Thoracic aorta (tissue), 2 donors: ENCODE data around the gene GYG2. TPM values are rescaled to one million over a fixed set of nuclear protein-coding genes. Genes with fewer than 3 reads are reported as not detected.
"Not testable (repeated sequence)": the region's sequence is repeated elsewhere in the genome, so short reads cannot be mapped to it uniquely, and the experiment has no call there.

Experiments used
- ATAC-seq: fragments of 150-250 bp; one replicate; pipeline ENCODE4 v1.8.0; 2017; ENCODE audit warnings: low read depth; ENCODE audit not compliant: insufficient number of reproducible peaks, low FRiP score
- DNase-seq: peaks from one replicate; pipeline ENCODE4 v3.0.0-alpha.2; 2020; ENCODE audit warnings: low spot score
- H3K27ac ChIP-seq, 2 donors: fragments of 200-600 bp; sonication (generic); 1 replicate in 1 of 2; 2 replicates in 1 of 2; pipeline ENCODE4 v1.5.1; 2016; ENCODE audit warnings: mild to moderate bottlenecking in 2 of 2, moderate library complexity in 2 of 2
- H3K27me3 ChIP-seq: fragments of 200-600 bp; sonication (generic); replicated peaks from 2 replicates; pipeline ENCODE4 v1.6.0; 2016; ENCODE audit warnings: mild to moderate bottlenecking; ENCODE audit not compliant: insufficient read depth
- H3K36me3 ChIP-seq: fragments of 200-600 bp; sonication (generic); one replicate; pipeline ENCODE4 v1.5.1; 2016
- H3K4me1 ChIP-seq, 2 donors: fragments of 200-600 bp; sonication (generic); 1 replicate in 1 of 2; 2 replicates in 1 of 2; pipeline versions ENCODE4 v1.5.1 to v1.6.0; 2016; ENCODE audit warnings: low read depth in 2 of 2, mild to moderate bottlenecking in 1 of 2; ENCODE audit not compliant: control insufficient read depth in 1 of 2
- H3K4me3 ChIP-seq: fragments of 200-600 bp; sonication (generic); 2 replicates; pipeline ENCODE4 v1.5.1; 2016; ENCODE audit warnings: mild to moderate bottlenecking
- H3K9me3 ChIP-seq: fragments of 200-600 bp; sonication (generic); 2 replicates; pipeline ENCODE4 v1.5.1; 2016
- total RNA-seq, 2 donors: library from RNA; depleted of rRNA; stranded (reverse); fragments of >200 nt; gene quantifications; one replicate each; pipeline versions ENCODE4 v1.1.0 to v1.2.3, GENCODE V29; 2016
- TF ChIP-seq, protein P1 (sequence below): fragments of 200-600 bp; sonication (generic); IDR thresholded peaks from one replicate; pipeline ENCODE4 v1.5.1; 2019; ENCODE audit warnings: antibody characterized with exemption

GYG2 gene
- total RNA-seq, 2 donors from 2014 or later = 0.41 to 1.5 TPM

GRCh38 chrX:2913118-2913517 lies 84.4 kb downstream of the GYG2 start:
- ATAC-seq (no peak), DNase-seq (no peak)
- H3K4me3 ChIP-seq = no peak overlapping the region
- H3K9me3 ChIP-seq = no peaks in the 10 kb centered on the region
- no peaks in the 10 kb centered on the region for H3K4me1 ChIP-seq
- no peaks in the 10 kb centered on the region for H3K27me3 ChIP-seq
- TF ChIP-seq, protein P1, sequence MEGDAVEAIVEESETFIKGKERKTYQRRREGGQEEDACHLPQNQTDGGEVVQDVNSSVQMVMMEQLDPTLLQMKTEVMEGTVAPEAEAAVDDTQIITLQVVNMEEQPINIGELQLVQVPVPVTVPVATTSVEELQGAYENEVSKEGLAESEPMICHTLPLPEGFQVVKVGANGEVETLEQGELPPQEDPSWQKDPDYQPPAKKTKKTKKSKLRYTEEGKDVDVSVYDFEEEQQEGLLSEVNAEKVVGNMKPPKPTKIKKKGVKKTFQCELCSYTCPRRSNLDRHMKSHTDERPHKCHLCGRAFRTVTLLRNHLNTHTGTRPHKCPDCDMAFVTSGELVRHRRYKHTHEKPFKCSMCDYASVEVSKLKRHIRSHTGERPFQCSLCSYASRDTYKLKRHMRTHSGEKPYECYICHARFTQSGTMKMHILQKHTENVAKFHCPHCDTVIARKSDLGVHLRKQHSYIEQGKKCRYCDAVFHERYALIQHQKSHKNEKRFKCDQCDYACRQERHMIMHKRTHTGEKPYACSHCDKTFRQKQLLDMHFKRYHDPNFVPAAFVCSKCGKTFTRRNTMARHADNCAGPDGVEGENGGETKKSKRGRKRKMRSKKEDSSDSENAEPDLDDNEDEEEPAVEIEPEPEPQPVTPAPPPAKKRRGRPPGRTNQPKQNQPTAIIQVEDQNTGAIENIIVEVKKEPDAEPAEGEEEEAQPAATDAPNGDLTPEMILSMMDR = no peak
- H3K36me3 ChIP-seq = peaks cover 3% of the 10 kb centered on the region
- H3K27ac ChIP-seq = no peak overlapping the region

- TF ChIP-seq, protein P1 = no peak
- no peaks in the 10 kb centered on the region for H3K4me1 ChIP-seq
- DNase-seq = no peak
- no peak overlapping the region for H3K27ac ChIP-seq
- no peaks in the 10 kb centered on the region for H3K9me3 ChIP-seq
- H3K27me3 ChIP-seq = no peaks in the 10 kb centered on the region
- no peak for ATAC-seq
- H3K36me3 ChIP-seq = peaks cover 3% of the 10 kb centered on the region
- H3K4me3 ChIP-seq = no peak overlapping the region
These were observed 89.0 kb downstream of the GYG2 start for GRCh38 chrX:2917767-2918166.

- no peak for ATAC-seq
- H3K4me3 ChIP-seq = no peak overlapping the region
- H3K27ac ChIP-seq = no peak overlapping the region
- TF ChIP-seq, protein P1 = no peak
- no peaks in the 10 kb centered on the region for H3K9me3 ChIP-seq
- H3K36me3 ChIP-seq = peaks cover 2% of the 10 kb centered on the region
- no peak for DNase-seq
- no peaks in the 10 kb centered on the region for H3K4me1 ChIP-seq
- no peaks in the 10 kb centered on the region for H3K27me3 ChIP-seq
These were observed 92.5 kb downstream of the GYG2 start for GRCh38 chrX:2921193-2921592.

DNA sequence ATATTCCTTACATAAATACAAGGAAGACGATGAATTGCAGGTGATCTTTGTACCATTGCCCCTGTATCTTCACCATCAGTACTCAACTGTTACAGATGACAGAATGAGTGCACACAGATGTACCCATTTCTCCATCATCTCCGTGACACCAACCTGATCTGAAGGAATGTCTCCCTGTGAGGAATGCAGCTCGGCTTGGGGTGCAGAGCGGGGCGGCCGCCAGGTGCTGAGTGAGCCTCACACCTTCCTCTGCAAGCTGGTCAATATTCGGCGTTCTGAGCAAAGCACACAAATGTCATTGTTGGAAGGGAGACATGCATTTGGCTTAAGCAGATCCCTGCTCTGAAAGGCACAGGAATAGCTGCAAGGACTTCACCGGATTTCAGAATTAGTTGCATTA lies 93.0 kb downstream of the GYG2 start:
- H3K27me3 ChIP-seq = no peaks in the 10 kb centered on the region
- H3K36me3 ChIP-seq = no peaks in the 10 kb centered on the region
- TF ChIP-seq, protein P1 = no peak
- DNase-seq = no peak
- H3K4me1 ChIP-seq = no peaks in the 10 kb centered on the region
- H3K9me3 ChIP-seq = no peaks in the 10 kb centered on the region
- H3K27ac ChIP-seq = no peak overlapping the region
- H3K4me3 ChIP-seq = no peak overlapping the region
- ATAC-seq = no peak

DNA sequence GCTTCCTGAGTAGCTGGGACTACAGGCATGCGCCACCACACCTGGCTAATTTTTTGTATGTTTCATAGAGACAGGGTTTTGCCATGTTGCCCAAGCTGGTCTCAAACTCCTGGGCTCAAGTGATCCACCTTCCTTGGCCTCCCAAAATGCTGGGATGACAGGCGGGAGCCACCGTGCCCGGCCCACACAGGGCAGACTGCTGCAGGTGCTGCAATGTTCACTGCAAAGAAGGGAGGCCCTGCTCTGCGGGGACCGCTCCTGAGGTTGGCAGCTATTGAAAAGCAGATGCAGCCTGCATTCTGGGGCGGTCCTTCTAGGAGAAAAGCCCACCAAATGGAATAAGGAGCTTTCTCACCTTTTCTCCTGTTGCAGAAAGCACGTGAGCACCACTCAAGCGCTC lies 95.4 kb downstream of the GYG2 start:
- ATAC-seq (no peak), DNase-seq (no peak)
- no peaks in the 10 kb centered on the region for H3K4me1 ChIP-seq
- H3K27me3 ChIP-seq = no peaks in the 10 kb centered on the region
- TF ChIP-seq, protein P1 = no peak
- no peak overlapping the region for H3K27ac ChIP-seq
- H3K36me3 ChIP-seq = no peaks in the 10 kb centered on the region
- no peaks in the 10 kb centered on the region for H3K9me3 ChIP-seq
- no peak overlapping the region for H3K4me3 ChIP-seq

DNA sequence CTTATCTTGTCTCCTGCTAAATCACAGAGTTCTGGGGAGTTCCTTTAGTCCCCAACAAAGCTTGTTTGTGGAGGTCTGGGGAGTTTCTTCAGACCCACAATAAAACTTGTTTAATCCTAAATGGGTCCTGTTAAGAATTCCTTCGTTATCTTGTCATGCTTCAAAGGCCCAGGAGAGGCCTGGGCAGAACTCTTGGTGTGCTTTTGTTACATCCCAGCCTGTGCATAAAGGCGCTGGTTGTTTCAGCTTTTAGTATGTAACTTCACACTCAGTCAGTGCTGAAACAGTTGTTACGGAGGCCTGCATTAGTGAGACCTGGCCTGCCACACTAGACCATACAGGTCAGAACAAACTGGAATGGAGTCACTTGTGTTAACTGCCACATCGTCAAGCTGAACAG lies 97.5 kb downstream of the GYG2 start:
- not testable (repeated sequence) for H3K27me3 ChIP-seq

More for the DNA sequence above, 97.5 kb downstream of the GYG2 start:
- H3K36me3 ChIP-seq, H3K4me3 ChIP-seq, H3K27ac ChIP-seq, H3K9me3 ChIP-seq, ATAC-seq, H3K4me1 ChIP-seq, DNase-seq: not testable (repeated sequence)
